ENCODE data around the gene COL4A3. TPM values are rescaled to one million over a fixed set of nuclear protein-coding genes. Genes with fewer than 3 reads are reported as not detected.

COL4A3 gene
- total and polyA plus RNA-seq, 8 donors = 4.3 to 43.3 (median 11.6) TPM

- DNase-seq (no peak), ATAC-seq (no peak)
- H3K4me1 ChIP-seq = no peaks in the 10 kb centered on the region
- H3K9me3 ChIP-seq = no peaks in the 10 kb centered on the region
- H3K36me3 ChIP-seq = no peaks in the 10 kb centered on the region
- H3K27me3 ChIP-seq = no peaks in the 10 kb centered on the region
- no peak for TF ChIP-seq CTCF (IDR thresholded peaks at IDR 0.05)
- H3K4me3 ChIP-seq = no peak overlapping the region
- H3K27ac ChIP-seq = no peak overlapping the region
- intact Hi-C loops (cut with DNase I) = no loop called here
These were observed 26.9 kb downstream of the COL4A3 start for GRCh38 chr2:227191367-227191766.

GRCh38 chr2:227192491-227192890 is 28.1 kb downstream of the COL4A3 start:
- no peak for TF ChIP-seq CTCF (IDR thresholded peaks at IDR 0.05)
- no peaks in the 10 kb centered on the region for H3K36me3 ChIP-seq
- H3K9me3 ChIP-seq = no peaks in the 10 kb centered on the region
- H3K27me3 ChIP-seq = no peaks in the 10 kb centered on the region
- no peak overlapping the region for H3K4me3 ChIP-seq
- no peak overlapping the region for H3K27ac ChIP-seq
- H3K4me1 ChIP-seq = no peaks in the 10 kb centered on the region
- DNase-seq = no peak
- ATAC-seq = no peak
- intact Hi-C loops (cut with DNase I) = no loop called here

GRCh38 chr2:227194219-227194618 is 29.8 kb downstream of the COL4A3 start:
- no peak overlapping the region for H3K27ac ChIP-seq
- no peaks in the 10 kb centered on the region for H3K36me3 ChIP-seq
- no peaks in the 10 kb centered on the region for H3K9me3 ChIP-seq
- TF ChIP-seq CTCF (IDR thresholded peaks at IDR 0.05) = no peak
- DNase-seq (no peak), ATAC-seq (no peak)
- no peaks in the 10 kb centered on the region for H3K4me1 ChIP-seq
- no peaks in the 10 kb centered on the region for H3K27me3 ChIP-seq
- intact Hi-C loops (cut with DNase I) = no loop called here
- no peak overlapping the region for H3K4me3 ChIP-seq

- intact Hi-C loops (cut with DNase I) = no loop called here
- DNase-seq (no peak), ATAC-seq (no peak)
- TF ChIP-seq CTCF (IDR thresholded peaks at IDR 0.05) = no peak
- H3K4me3 ChIP-seq = no peak overlapping the region
- no peaks in the 10 kb centered on the region for H3K9me3 ChIP-seq
- H3K36me3 ChIP-seq = no peaks in the 10 kb centered on the region
- no peak overlapping the region for H3K27ac ChIP-seq
- H3K4me1 ChIP-seq = no peaks in the 10 kb centered on the region
- H3K27me3 ChIP-seq = no peaks in the 10 kb centered on the region
These were observed 34.4 kb downstream of the COL4A3 start for GRCh38 chr2:227198866-227199265.

GRCh38 chr2:227201771-227202170 is 37.3 kb downstream of the COL4A3 start:
- DNase-seq (no peak), ATAC-seq (no peak)
- Histone ChIP-seq H3K4me3 (no peak overlapping the region), H3K27ac (no peak overlapping the region), H3K27me3 (no peaks in the 10 kb centered on the region), H3K9me3 (no peaks in the 10 kb centered on the region), H3K4me1 (no peaks in the 10 kb centered on the region), H3K36me3 (no peaks in the 10 kb centered on the region)
- intact Hi-C loops (cut with DNase I) = no loop called here
- TF ChIP-seq CTCF (IDR thresholded peaks at IDR 0.05) = no peak

All from left lung (tissue), 10 donors.